Skeletal muscle cell (primary cell): Measurements from ENCODE around the gene CDH13.

Source experiments
- DNase-seq: peaks from one replicate; pipeline ENCODE4 v3.0.0-alpha.2; 2010; ENCODE audit warnings: low read depth
- H3K4me3 ChIP-seq: 2 replicates; pipeline ENCODE4 v1.5.1; 2011; ENCODE audit warnings: low read depth, mild to moderate bottlenecking, control low read depth, low read length, moderate library complexity

CDH13 gene

DNA sequence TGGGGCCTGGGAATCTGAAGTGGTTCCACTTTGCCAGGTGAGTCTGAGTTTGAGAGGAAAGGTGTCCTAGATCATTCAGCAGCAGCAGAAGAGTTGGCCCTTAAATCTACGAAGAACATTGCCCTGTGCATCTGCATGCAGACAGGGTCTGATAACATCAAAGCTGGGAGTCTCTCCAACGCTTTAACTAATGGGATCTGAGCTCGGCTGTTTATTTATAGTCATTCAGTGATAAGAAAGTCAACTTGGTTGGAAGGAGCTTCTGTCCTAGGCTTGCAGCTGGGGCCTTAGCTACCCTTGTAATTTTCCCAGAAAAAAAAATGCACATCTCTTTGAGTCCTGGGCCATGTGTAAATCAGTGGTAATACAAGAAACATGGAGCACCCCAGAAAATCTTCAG is 763.0 kb downstream of the CDH13 start:
- no peak overlapping the region for H3K4me3 ChIP-seq
- no peak for DNase-seq

DNA sequence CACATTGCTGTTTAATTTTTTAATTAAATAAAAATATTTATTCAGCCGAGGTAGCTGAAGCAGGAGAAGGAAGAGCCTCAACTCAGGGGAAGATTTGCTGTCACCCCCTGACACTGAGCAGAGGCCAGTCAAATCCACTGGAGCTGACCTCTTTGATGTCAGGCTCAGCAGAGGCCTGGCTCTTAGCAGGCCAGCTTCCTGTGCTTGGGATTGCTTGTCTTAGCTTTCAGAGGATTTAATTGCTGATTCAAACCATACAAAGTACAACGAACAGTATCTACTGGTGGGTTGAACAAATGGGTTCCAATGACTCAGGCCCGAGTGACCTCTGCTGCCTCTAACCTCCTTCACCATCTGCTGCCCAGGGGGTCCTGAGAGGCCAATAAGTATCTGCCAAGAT is 764.0 kb downstream of the CDH13 start:
- no peak for DNase-seq
- H3K4me3 ChIP-seq, result no peak overlapping the region

DNA sequence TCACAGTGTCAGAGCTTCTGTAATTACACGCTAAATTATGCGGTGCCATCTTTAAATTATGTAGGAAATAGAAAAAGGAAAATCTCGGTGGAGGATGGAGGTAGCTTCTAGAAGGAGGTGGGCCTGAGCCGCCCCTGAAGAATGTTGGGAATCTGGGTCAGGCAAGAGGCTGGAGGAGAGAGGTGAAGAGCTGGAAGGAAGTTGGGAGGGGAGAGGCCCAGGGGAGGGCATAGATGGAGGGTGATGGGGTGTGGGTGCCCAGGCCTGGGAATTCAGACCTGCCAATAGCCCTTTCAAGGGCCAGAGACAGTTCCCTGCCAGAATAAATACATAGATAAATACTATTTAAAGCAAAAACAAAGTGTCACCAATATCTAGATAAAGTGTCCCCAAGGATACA is 766.0 kb downstream of the CDH13 start:
- H3K4me3 ChIP-seq, result no peak overlapping the region
- DNase-seq, result no peak

DNA sequence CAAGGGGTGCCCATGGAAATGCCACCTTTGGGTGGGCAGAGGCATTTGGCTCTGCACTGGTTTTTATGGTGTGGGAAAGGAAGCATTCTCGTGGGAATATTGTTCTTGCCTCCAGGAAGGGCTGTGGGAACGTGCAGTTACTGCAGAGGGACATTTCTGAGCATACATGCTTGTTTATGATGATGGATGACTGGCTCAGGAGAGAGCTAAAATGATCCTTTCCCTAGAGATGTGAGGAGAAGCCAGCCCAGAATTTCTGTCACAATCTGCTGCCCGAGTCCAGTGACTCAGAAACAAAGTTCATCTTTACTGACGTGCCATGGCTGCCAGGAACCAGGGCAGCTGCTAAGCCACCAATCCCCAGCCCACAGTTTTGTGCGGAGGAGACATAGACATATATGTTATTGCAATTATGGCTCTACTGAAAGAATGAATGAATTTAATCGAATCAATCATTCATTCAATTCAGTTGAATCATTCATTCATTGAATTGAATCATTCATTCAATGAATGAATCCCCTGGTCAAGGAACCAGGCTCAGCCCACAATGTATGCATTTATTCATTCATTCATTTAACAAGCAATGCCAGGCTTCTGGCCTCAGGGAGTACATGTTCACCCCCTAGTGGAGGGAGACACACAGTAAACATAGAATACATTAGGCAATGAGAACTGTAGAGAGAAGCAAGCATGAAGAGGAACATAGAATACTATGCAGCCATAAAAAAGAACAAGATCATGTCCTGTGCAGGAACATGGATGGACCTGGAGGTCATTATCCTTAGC is 766.6 kb downstream of the CDH13 start:
- DNase-seq, result peak; percentile 41
- H3K4me3 ChIP-seq, result no peak overlapping the region

DNA sequence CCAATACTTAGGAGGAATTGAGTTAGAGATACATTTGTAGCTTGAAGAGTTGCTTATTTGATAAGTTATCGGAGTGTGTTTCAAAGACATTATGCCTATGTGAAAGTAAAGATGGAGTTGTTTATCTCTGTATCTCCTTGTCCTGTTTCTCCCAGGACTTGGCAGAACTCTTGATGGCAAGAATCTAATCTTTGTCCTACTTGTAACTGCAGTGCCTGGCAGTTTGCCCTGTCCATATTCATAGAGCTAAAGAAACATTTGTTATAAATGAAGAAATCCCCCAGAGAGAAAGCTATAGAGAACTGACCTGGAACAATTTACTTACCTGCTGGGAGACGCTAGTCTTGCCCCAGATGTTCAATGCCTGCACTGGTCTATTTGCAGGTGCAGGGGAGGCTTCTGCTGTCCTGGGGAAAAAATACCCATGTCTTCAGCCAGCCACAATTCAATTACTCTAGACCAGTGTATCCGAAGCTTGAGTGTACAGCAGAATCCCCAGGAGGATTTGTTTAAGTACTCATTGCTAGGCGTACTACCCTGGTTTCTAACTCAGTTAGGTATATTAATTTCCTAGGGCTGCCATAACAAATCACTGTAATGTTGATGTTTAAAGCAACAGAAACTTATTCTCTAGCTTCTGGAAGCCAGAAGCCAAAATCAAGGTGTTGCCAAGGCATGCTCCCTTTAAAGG is 771.0 kb downstream of the CDH13 start:
- no peak for DNase-seq
- H3K4me3 ChIP-seq, result no peak overlapping the region

DNA sequence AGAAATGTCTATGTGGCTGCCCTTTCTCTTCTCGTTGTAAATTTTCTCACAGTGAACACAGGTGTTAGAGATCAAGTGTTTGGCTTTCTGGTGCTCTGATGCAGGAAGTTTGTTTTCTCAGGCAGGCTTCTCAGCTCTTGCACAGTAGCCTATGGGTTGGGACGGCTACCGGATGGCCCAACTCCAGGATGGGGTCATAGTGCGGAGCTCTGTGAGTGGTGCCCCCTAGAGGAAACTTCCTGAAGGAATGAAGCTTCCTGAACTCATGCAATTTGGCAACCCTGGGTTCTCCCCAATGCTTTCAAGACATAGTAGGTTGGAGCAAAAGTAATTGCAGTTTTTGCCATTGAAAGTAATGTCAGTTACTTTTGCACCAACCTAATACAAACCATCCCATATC is 773.5 kb downstream of the CDH13 start:
- DNase-seq, result no peak
- H3K4me3 ChIP-seq, result no peak overlapping the region

DNA sequence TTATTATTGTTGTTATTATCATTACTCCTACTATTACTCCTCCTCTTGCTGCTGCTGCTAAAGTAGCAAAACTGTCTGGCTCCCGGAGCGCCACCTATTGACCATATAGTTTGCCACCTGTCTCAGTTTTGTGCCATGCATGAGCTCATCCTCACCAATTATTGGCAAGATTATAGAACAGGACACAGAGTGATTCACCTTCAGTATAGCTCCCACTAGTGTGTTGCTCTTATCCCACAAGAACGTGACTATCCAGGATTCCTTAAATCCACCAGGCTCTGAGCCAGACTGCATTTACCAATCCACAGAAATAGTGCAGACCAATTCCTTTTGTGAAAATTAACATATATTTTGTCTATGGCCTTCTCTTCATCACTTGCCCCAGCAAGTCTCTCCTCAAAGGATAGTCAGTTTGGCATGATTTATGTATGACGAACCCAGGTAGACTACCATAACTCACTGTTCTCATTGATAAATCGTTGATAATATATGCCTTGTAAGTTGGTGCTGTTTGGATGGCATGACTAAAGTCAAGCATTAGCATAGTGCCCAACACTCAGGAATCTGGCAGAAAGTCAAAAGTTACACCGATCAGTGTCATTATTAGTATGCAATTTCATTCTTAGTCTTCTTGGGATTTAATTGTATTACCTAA is 775.5 kb downstream of the CDH13 start:
- H3K4me3 ChIP-seq, result no peak overlapping the region
- DNase-seq, result no peak

DNA sequence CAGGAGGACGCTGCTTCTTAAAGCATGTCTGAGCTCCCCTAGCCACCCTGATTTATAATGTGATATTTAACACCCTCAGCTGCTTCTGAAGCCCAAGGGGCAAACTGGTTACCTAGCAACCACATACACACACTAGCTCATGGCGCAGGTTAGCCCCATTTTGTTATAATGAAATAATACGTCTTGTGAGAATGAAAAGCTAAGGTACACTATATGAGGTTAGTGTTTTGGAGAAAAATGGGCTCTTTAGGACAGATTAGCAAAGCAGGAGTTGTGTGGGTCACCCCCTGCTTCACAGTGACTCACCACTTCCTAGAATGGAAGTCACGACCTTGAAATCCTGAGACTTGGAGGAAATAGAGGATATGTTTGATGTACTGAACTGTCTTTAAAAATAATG is 776.2 kb downstream of the CDH13 start:
- peak; percentile 27 for DNase-seq
- H3K4me3 ChIP-seq, result no peak overlapping the region

DNA sequence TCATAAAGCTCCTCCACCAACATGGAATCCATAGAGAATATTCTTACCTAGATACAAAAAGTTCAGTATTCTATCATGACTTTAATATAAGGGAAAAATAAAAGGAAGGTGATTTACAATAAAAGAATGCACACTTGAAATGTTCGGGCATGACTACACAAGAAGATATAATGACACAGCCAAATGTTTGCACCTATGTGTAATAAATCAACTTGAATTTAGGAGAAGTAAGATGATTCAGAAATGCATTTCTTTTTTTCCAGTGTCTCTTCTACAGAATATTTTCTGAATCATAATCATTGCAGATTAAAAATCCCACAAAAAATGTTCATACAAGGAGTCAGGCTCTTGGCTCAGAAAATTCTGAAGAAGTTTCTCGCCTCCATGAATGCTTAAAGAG is 777.0 kb downstream of the CDH13 start:
- H3K4me3 ChIP-seq, result no peak overlapping the region
- DNase-seq, result peak; percentile 47

DNA sequence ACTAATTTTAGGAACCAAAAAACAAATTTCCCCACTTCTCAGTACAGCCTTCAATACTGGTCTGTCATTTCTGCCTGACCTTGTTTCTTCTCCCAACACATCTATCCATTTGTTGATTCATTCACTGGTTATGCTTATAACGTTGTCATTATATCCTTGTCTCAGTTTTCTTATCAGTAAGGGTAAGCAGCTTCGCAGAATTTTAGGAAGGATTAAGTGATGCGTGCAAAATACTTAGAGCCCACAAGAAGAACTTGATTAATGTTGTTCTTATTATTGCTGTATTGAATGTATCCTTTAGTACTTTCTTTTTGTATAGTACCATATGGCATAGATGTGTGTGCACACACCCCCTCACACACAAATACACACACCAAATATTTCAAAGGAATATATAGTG is 777.5 kb downstream of the CDH13 start:
- no peak for DNase-seq
- no peak overlapping the region for H3K4me3 ChIP-seq

DNA sequence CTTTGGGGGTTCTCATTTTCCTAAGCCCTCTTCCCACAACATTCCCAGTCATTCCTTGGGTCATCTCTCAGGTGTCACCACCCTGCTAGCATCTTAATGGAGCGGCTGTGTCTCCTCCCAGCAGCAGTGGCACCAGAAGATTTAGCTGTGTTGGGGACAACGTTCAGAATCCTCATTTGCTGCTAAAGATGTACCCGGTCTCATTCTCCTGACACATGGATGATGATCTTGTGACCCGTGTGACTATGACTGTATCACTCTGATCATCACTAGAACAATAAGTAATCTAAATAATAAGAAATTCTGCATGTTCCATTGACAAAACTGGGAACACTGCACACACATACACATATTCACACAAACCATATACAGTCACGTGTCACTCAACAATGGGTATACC is 781.2 kb downstream of the CDH13 start:
- no peak for DNase-seq
- no peak overlapping the region for H3K4me3 ChIP-seq

DNA sequence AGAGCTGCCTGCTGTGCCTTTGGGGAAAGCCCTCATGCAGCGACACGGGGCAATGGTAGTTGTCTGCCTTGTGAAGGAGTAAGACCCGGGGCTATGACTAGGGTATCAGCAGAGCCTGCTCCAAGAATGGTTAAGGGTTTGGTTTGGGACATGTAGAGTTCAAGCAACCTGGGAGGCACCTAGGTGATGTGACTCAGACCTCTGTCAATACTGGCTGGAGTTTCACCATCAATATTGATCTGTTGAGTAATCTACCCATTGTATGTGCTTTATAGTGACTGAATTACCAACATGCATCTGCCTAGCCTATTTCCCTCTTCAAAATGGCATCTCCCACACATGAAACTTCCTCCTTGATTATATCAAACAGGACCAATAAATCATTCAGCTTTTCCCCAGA is 782.6 kb downstream of the CDH13 start:
- DNase-seq, result no peak
- H3K4me3 ChIP-seq, result no peak overlapping the region

DNA sequence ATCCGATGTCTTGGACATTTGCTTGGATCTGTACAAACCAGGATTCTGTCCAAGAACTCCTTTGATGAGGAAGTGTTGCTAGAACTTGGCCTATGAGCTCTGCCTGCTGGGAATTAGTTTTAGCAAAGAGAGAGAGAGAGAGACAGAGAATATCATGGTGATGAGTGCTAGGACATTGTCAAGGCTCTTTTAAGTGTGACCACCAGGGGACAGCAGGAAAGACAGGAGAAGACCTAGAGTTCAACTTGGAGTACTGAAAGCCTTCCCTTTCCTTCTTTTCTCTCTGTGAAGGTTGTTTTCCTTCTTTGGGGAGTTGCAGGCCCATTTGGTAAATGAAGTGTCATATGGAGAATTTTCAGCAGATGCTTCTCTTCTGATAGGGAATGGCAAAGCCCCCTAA is 791.8 kb downstream of the CDH13 start:
- DNase-seq, result no peak
- H3K4me3 ChIP-seq, result no peak overlapping the region

DNA sequence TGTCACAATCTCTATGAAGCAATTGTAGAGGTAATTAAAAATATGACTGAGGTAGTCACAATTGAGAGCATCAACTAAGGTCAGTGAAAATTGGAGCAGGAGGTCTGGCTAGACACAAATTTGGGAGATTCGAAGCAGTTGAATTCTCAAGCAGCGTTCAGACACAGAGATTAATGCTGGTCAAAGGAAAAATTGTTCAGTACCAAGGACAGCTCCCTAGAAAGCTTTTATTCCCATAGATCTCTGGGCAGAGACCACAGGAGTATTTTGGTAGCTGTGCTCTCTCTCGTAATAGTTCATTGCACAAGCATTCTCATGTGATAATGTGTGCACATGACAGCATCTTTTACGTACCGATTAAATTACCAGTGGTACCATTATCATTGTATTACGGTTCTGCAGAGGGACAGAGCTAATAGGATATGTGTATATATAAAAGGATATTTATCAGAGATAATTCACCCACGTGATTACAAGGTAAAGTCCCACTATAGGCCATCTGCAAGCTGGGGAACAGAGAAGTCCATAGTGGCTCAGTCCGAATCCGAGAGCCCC is 793.5 kb downstream of the CDH13 start:
- H3K4me3 ChIP-seq, result no peak overlapping the region
- DNase-seq, result peak; percentile 7

DNA sequence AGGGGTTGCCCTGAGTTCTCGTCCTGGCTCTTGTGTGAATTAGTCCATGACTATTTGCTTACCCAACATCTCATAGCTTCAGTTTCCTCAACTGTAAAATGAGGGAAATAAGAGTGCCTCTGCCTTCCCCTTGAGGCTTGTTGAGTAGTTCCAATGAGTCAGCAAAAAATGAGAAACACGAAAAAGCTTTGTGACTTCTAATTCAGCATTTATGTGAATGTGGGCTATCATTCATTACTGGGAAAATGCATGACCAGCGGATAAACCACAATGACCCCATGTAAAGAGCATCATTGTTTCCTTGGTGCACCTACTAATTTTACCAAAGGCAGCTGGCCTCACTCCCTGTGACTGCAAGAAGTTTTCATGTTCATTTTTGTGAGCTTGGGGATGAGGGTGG is 806.4 kb downstream of the CDH13 start:
- DNase-seq, result no peak
- no peak overlapping the region for H3K4me3 ChIP-seq

DNA sequence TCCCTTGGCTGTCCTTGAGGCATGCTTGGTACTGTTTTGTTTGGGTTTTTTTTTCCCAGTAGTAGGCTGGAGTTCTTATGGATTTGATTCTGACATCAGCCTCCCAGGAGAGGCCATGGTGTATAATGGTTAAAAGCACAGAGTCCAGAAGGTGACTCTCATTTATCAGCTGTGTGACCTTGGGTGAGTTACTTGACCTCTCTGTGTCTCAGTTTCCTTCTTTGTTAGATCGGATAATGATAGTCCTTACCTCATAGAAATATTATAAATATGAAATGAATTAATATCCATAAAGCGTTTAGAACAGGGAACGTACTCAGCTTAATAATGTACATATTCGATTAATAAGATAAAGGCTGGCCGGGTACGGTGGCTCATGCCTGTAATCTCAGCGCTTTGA is 810.3 kb downstream of the CDH13 start:
- DNase-seq, result no peak

DNA sequence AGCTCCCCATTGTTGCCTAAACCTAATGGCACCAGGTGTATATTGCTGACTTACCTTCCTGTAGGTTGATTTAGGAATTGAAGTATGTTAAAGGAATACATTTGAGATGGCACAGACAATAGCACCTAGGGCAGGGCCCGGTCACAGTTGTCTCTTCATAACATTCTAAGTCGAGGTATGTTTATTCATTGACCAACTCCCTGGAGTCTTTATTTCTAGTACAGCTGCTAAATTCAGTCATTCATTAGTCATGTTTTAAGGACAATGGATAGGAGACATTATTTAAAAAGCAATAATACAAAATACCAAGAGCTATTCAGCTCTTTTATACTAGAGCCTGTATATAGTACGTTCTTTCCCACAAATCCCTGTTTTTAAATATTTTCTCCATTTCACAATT is 811.6 kb downstream of the CDH13 start:
- no peak for DNase-seq
- no peak overlapping the region for H3K4me3 ChIP-seq

More for the DNA sequence above, 810.3 kb downstream of the CDH13 start:
- no peak overlapping the region for H3K4me3 ChIP-seq

DNA sequence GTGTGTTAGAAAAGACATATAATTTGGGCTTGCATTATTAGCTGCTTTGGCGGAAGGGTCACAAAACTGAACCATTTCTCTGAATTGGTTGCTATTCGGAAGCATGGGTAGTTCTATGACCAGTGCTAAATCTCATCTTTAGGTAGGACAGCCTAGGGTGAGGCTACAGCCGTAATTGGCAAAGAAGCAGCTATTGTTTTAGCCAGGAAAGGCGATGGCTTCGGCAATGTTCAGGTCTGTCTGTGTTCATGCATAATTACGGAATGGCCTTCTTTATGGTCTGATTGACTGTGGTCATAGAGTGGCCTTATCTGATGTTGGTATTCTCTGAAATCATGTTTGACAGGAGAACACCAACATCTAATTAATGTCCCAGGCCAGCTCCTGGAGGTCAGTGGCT is 812.6 kb downstream of the CDH13 start:
- DNase-seq, result no peak
- no peak overlapping the region for H3K4me3 ChIP-seq

DNA sequence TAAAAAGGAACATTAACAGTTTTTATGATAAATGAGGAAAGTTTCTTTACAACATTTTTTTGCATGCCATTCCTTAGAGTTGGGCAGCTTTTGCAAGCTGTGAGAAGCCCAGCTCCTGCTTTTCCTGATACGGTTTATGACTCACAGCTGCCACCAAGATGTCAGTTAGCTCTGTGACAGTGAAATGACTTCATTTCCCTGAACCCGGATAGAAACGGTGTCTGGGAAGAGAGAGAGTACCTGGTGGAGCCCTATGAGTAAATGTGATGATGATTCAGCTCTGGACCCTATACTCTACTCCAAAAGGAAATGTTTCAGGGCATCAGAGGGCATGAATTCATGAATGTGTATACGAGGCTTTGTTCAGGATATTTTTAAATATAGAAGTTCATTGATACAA is 814.7 kb downstream of the CDH13 start:
- no peak for DNase-seq
- no peak overlapping the region for H3K4me3 ChIP-seq

DNA sequence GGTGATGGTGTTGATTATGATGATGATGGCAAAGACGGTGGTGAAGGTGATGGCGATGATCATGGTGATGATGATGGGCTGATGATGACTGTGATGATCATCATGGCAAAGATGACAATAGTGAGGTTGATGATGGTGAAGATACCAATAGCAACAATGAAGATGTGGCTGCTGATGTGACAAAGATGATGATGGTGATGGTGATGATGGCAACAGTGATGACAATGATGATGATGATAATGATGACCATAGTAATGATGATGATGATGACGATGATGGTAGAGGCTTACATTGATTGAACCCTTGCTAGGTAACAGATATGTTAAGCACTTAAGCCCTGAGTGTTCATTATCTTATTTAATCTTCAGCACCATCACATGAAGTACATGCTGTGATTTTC is 817.2 kb downstream of the CDH13 start:
- no peak for DNase-seq
- H3K4me3 ChIP-seq, result no peak overlapping the region
